HCT116 (cell line): Measurements from ENCODE around the gene CSF3R. TPM values are rescaled to one million over a fixed set of nuclear protein-coding genes. Genes with fewer than 3 reads are reported as not detected.

Experiments
- ATAC-seq: fragments of 200-7000 bp; cut with Tn5 transposase; 2 replicates; pipeline ENCODE4 v1.9.1; 2020; ENCODE audit warnings: mild to moderate bottlenecking, moderate library complexity
- BruUV-seq: library from RNA; stranded (reverse); fragments of 400-500 nt; replicated peaks from 2 replicates; lab custom pipeline; 2021; lab: Mats Ljungman, UMichigan
- CTCF ChIA-PET: fragments of 300-600 bp; sonication (Branson Sonifier 250); formaldehyde crosslinking; loops from one replicate; lab custom pipeline; 2021; ENCODE audit warnings: antibody characterized with exemption; lab: Charles Lee
- POLR2A ChIA-PET: fragments of 300-600, 350-600 bp; sonication (Branson Sonifier 250); formaldehyde crosslinking; loops from one replicate; lab custom pipeline; 2021; ENCODE audit warnings: antibody characterized with exemption; lab: Charles Lee
- RAD21 ChIA-PET, 2 experiments: fragments of 300-600 bp; sonication (Branson Sonifier 250); formaldehyde crosslinking; loops; one replicate each; lab custom pipeline; 2023; ENCODE audit warnings: low total read pairs in 2 of 2; ENCODE audit not compliant: uncharacterized antibody in 2 of 2, unreplicated experiment in 2 of 2, low non-redundant PET in 1 of 2; lab: Charles Lee
- DNase-seq: peaks from one replicate; pipeline ENCODE4 v3.0.0-alpha.2; 2010; ENCODE audit warnings: low read depth, low spot score
- H2AFZ ChIP-seq: fragments of 200-600 bp; shearing (Covaris generic), sonication (generic); 2 replicates; pipeline ENCODE4 v1.6.1; 2017; ENCODE audit warnings: low read depth, mixed run types, mixed read lengths, antibody characterized with exemption, low read length; ENCODE audit not compliant: poor library complexity, severe bottlenecking
- H3K27ac ChIP-seq: 2 replicates; pipeline ENCODE4 v1.5.1; 2012; ENCODE audit warnings: low read depth, low read length
- H3K27me3 ChIP-seq: fragments of 200-600 bp; sonication (generic); 2 replicates; pipeline ENCODE4 v1.6.1; 2016; ENCODE audit warnings: mixed run types, low read length, mixed read lengths; ENCODE audit not compliant: insufficient read depth
- H3K36me3 ChIP-seq, 2 experiments: fragments of 200-500 bp in 1 of 2; fragments of 200-600 bp in 1 of 2; sonication (Bioruptor generic) in 1 of 2; sonication (generic) in 1 of 2; 2 replicates each; pipeline versions ENCODE4 v1.5.1 to v1.6.1; 2014 to 2016; ENCODE audit warnings: low read length in 2 of 2, inconsistent platforms in 1 of 2, mixed read lengths in 1 of 2, mixed run types in 1 of 2; ENCODE audit not compliant: insufficient read depth in 2 of 2, control insufficient read depth in 1 of 2
- H3K4me1 ChIP-seq, 2 experiments: fragments of 200-600 bp in 1 of 2; sonication (generic) in 1 of 2; 2 replicates each; pipeline versions ENCODE4 v1.5.1 to v1.6.1; 2012 to 2017; ENCODE audit warnings: low read length in 2 of 2, inconsistent platforms in 1 of 2, mild to moderate bottlenecking in 1 of 2, mixed read lengths in 1 of 2, mixed run types in 1 of 2, moderate library complexity in 1 of 2; ENCODE audit not compliant: insufficient read depth in 2 of 2, control insufficient read depth in 1 of 2
- H3K4me2 ChIP-seq: fragments of 200-600 bp; sonication (generic); 2 replicates; pipeline ENCODE4 v1.6.1; 2017; ENCODE audit warnings: mixed run types, low read length, mixed read lengths
- H3K4me3 ChIP-seq, 2 experiments: fragments of 200-600 bp in 1 of 2; sonication (generic) in 1 of 2; replicated peaks in 1 of 2; 2 replicates each; pipeline ENCODE4 v1.5.1; 2011 to 2016; ENCODE audit warnings: low read length in 2 of 2, control low read depth in 1 of 2, low read depth in 1 of 2, mild to moderate bottlenecking in 1 of 2, mixed read lengths in 1 of 2, mixed run types in 1 of 2
- H3K79me2 ChIP-seq: fragments of 200-600 bp; sonication (generic); 2 replicates; pipeline ENCODE4 v1.6.1; 2017; ENCODE audit warnings: mild to moderate bottlenecking, mixed run types, low read length, moderate library complexity, mixed read lengths; ENCODE audit not compliant: insufficient read depth
- H3K9ac ChIP-seq: fragments of 200-600 bp; sonication (generic); 2 replicates; pipeline ENCODE4 v1.6.1; 2016; ENCODE audit warnings: low read length, mixed read lengths
- H3K9me2 ChIP-seq: fragments of 200-600 bp; sonication (generic), shearing (Covaris generic); 2 replicates; pipeline ENCODE4 v1.6.1; 2017; ENCODE audit warnings: mixed run types, mild to moderate bottlenecking, moderate library complexity; ENCODE audit not compliant: insufficient read depth
- H3K9me3 ChIP-seq, 2 experiments: fragments of 200-500 bp in 1 of 2; fragments of 200-600 bp in 1 of 2; sonication (Bioruptor generic) in 1 of 2; sonication (generic) in 1 of 2; 2 replicates each; pipeline ENCODE4 v1.6.1; 2014 to 2017; ENCODE audit warnings: low read length in 2 of 2, mixed read lengths in 2 of 2, inconsistent platforms in 1 of 2, low read depth in 1 of 2, mild to moderate bottlenecking in 1 of 2, mixed run types in 1 of 2, moderate library complexity in 1 of 2; ENCODE audit not compliant: control insufficient read depth in 1 of 2, insufficient read depth in 1 of 2
- H4K20me1 ChIP-seq: fragments of 200-600 bp; sonication (generic), shearing (Covaris generic); 2 replicates; pipeline ENCODE4 v1.6.1; 2017; ENCODE audit warnings: mixed run types, mild to moderate bottlenecking, moderate library complexity; ENCODE audit not compliant: insufficient read depth
- CBX3 ChIP-seq: IDR thresholded peaks from 2 replicates; pipeline ENCODE4 v1.6.1; 2012; ENCODE audit warnings: low read depth
- CTCF ChIP-seq, 3 experiments: fragments of 200-600 bp in 1 of 3; sonication (generic) in 1 of 3; IDR thresholded peaks in 2 of 3; conservative IDR thresholded peaks in 1 of 3; 2 replicates each; pipeline ENCODE4 v1.5.1; 2012 to 2017; ENCODE audit warnings: low read depth in 2 of 3, low read length in 2 of 3, antibody characterized with exemption in 1 of 3, borderline replicate concordance in 1 of 3, control low read depth in 1 of 3, mild to moderate bottlenecking in 1 of 3, mixed read lengths in 1 of 3, mixed run types in 1 of 3, moderate library complexity in 1 of 3; ENCODE audit not compliant: insufficient read depth in 1 of 3
- EZH2 ChIP-seq: fragments of 200-600 bp; sonication (generic); IDR thresholded peaks from 2 replicates; pipeline ENCODE4 v1.6.1; 2017; ENCODE audit warnings: antibody characterized with exemption, mixed run types
- JUND ChIP-seq: IDR thresholded peaks from 2 replicates; pipeline ENCODE4 v1.6.1; 2012
- MAX ChIP-seq: IDR thresholded peaks from 2 replicates; pipeline ENCODE4 v1.6.1; 2012
- POLR2A ChIP-seq: IDR thresholded peaks from 2 replicates; pipeline ENCODE4 v1.7.0; 2011; ENCODE audit warnings: borderline replicate concordance; ENCODE audit not compliant: insufficient read depth, insufficient read length; ENCODE audit errors: extremely low read depth
- SP1 ChIP-seq: IDR thresholded peaks from 2 replicates; pipeline ENCODE4 v1.6.1; 2012; ENCODE audit warnings: low read depth
- SRF ChIP-seq: IDR thresholded peaks from 2 replicates; pipeline ENCODE4 v1.6.1; 2012; ENCODE audit warnings: low read depth
- YY1 ChIP-seq: IDR thresholded peaks from 2 replicates; pipeline ENCODE4 v1.6.1; 2011; ENCODE audit warnings: low read length, low read depth, moderate library complexity, mild to moderate bottlenecking; ENCODE audit not compliant: insufficient replicate concordance; ENCODE audit errors: extremely low read depth
- ZBTB33 ChIP-seq: IDR thresholded peaks from 2 replicates; pipeline ENCODE4 v1.6.1; 2011; ENCODE audit warnings: mild to moderate bottlenecking, low read length, moderate library complexity; ENCODE audit not compliant: insufficient replicate concordance; ENCODE audit errors: extremely low read depth
- ZFX ChIP-seq: fragments of 450-650 bp; IDR thresholded peaks from 2 replicates; pipeline ENCODE4 v1.6.1; 2017
- intact Hi-C: fragments of 100-400 bp; cut with micrococcal nuclease; formaldehyde crosslinking; loops from 2 replicates; pipeline ENCODE4 v1.10.0; 2022
- total RNA-seq: library from RNA; stranded (reverse); gene quantifications from one replicate; pipeline ENCODE4 v1.2.1, GENCODE V29; 2021; ENCODE audit not compliant: unreplicated experiment

CSF3R gene
- total RNA-seq, 1 experiment from 2014 or later: 0.32 TPM

GRCh38 chr1:36475341-36475740, 7.4 kb downstream of the CSF3R start (continued):
- no peak for TF ChIP-seq YY1
- no peak for TF ChIP-seq EZH2
- TF ChIP-seq CTCF (IDR thresholded peaks at IDR 0.05 in 2 of 3, conservative IDR thresholded peaks at IDR 0.05 in 1 of 3; ENCODE audit: borderline replicate concordance in 1 of 3, insufficient read depth in 1 of 3, low read depth in 2 of 3, low read length in 2 of 3): no peak
- no peak for TF ChIP-seq SP1
- no peak for TF ChIP-seq SRF
- TF ChIP-seq, all 23 proteins: peak for 0

GRCh38 chr1:36472656-36473055, 10.1 kb downstream of the CSF3R start:
- POLR2A ChIA-PET: no interaction called here
- RAD21 ChIA-PET: no interaction called here

More at GRCh38 chr1:36472656-36473055, 10.1 kb downstream of the CSF3R start:
- Histone ChIP-seq H3K4me2 (no peak overlapping the region), H4K20me1 (no peaks in the 10 kb centered on the region), H3K9me2 (no peaks in the 10 kb centered on the region), H3K9me3 (no peaks in the 10 kb centered on the region), H3K27ac (no peak overlapping the region), H2AFZ (no peak overlapping the region), H3K79me2 (no peaks in the 10 kb centered on the region), H3K4me3 (no peak overlapping the region), H3K27me3 (no peaks in the 10 kb centered on the region), H3K9ac (no peak overlapping the region), H3K36me3 (no peaks in the 10 kb centered on the region), H3K4me1 (no peaks in the 10 kb centered on the region)
- CTCF ChIA-PET: no interaction called here
- BruUV-seq: no TSS peak
- DNase-seq (no peak), ATAC-seq (no peak)
- no peak for TF ChIP-seq POLR2A
- no peak for TF ChIP-seq ZBTB33
- TF ChIP-seq CTCF (IDR thresholded peaks at IDR 0.05 in 2 of 3, conservative IDR thresholded peaks at IDR 0.05 in 1 of 3; ENCODE audit: borderline replicate concordance in 1 of 3, insufficient read depth in 1 of 3, low read depth in 2 of 3, low read length in 2 of 3): no peak
- no peak for TF ChIP-seq ZFX
- no peak for TF ChIP-seq MAX
- no peak for TF ChIP-seq JUND
- no peak for TF ChIP-seq CBX3
- intact Hi-C loops: no loop called here
